ENCODE data around the gene GRM8. TPM values are rescaled to one million over a fixed set of nuclear protein-coding genes. Genes with fewer than 3 reads are reported as not detected.

The GRM8 gene
- total RNA-seq, 1 experiment from 2014 or later: not detected

DNA sequence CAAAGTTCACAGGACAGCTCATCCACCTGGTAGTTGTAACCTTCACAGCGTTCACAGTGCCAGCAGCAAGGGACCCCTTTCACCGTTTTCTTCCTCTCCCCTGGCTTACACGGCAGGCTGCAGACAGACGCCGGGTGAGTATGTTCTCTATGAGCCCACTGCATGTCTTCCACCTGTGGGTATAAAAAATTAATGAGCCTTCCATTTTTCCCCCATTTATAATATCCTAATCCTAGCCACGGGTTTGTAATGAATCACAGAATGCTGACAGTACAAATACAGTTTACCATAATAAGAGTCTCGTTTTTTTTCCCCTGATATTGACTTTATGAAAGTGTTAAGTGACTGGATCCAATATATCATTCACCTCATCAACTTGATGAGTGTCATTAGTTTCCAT lies 719.0 kb downstream of the GRM8 start:
- POLR2A ChIA-PET: no interaction called here
- H3K4me3 Mint-ChIP-seq (ENCODE audit: unreplicated experiment): no peak overlapping the region
- TF ChIP-seq, protein P1, sequence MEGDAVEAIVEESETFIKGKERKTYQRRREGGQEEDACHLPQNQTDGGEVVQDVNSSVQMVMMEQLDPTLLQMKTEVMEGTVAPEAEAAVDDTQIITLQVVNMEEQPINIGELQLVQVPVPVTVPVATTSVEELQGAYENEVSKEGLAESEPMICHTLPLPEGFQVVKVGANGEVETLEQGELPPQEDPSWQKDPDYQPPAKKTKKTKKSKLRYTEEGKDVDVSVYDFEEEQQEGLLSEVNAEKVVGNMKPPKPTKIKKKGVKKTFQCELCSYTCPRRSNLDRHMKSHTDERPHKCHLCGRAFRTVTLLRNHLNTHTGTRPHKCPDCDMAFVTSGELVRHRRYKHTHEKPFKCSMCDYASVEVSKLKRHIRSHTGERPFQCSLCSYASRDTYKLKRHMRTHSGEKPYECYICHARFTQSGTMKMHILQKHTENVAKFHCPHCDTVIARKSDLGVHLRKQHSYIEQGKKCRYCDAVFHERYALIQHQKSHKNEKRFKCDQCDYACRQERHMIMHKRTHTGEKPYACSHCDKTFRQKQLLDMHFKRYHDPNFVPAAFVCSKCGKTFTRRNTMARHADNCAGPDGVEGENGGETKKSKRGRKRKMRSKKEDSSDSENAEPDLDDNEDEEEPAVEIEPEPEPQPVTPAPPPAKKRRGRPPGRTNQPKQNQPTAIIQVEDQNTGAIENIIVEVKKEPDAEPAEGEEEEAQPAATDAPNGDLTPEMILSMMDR (IDR thresholded peaks at IDR 0.05; ENCODE audit: insufficient read depth in 1 of 2, low read depth in 1 of 2, low read length in 1 of 2, severe bottlenecking in 1 of 2, unreplicated experiment in 1 of 2): no peak
- no peaks in the 10 kb centered on the region for H3K36me3 Mint-ChIP-seq (ENCODE audit: insufficient read depth, unreplicated experiment)
- no peaks in the 10 kb centered on the region for H3K27me3 ChIP-seq (replicated peaks; ENCODE audit: control insufficient read depth, insufficient read depth, low read length)
- no peaks in the 10 kb centered on the region for H3K4me1 Mint-ChIP-seq (ENCODE audit: low read depth, unreplicated experiment)
- H3K27ac Mint-ChIP-seq (ENCODE audit: unreplicated experiment): no peak overlapping the region
- H3K27me3 Mint-ChIP-seq (ENCODE audit: insufficient read depth, unreplicated experiment): peaks cover 4% of the 10 kb centered on the region
- CTCF ChIA-PET: no interaction called here
- H3K36me3 ChIP-seq (ENCODE audit: control insufficient read depth, insufficient read depth, low read length): no peaks in the 10 kb centered on the region
- DNase-seq: no peak
- H3K9me3 Mint-ChIP-seq (ENCODE audit: unreplicated experiment): no peaks in the 10 kb centered on the region
- intact Hi-C loops (cut with micrococcal nuclease; ENCODE audit: unreplicated experiment): no loop called here
- no TSS peak for BruUV-seq (replicated peaks)
- no peaks in the 10 kb centered on the region for H3K4me1 ChIP-seq
- H3K9me3 ChIP-seq: no peaks in the 10 kb centered on the region
- H3K4me3 ChIP-seq (ENCODE audit: low read depth, low read length): no peak overlapping the region

DNA sequence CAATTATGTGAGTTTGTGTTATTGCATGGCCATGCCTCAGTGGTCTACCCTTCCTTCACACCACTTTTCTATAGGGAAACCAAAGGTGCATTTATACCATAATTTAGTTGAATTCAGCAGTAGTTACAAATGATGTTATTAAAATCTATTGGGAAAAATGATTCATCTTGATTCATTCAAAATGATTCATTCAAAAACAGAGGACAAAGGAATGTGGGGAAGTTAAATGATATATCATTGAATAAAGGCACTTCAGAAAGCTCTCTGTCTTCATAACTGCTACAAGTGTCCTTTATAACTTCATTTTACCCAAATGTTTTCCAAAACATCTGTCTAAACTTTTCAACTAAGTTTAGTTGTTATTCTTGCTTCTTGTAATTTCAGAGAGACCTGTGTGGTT lies 722.9 kb downstream of the GRM8 start:
- Histone ChIP-seq H3K4me3 (ENCODE audit: low read depth, low read length) (no peak overlapping the region), H3K4me1 (no peaks in the 10 kb centered on the region), H3K36me3 (ENCODE audit: control insufficient read depth, insufficient read depth, low read length) (no peaks in the 10 kb centered on the region), H3K27me3 (replicated peaks; ENCODE audit: control insufficient read depth, insufficient read depth, low read length) (no peaks in the 10 kb centered on the region), H3K9me3 (no peaks in the 10 kb centered on the region)
- H3K4me1 Mint-ChIP-seq (ENCODE audit: low read depth, unreplicated experiment): no peaks in the 10 kb centered on the region
- H3K4me3 Mint-ChIP-seq (ENCODE audit: unreplicated experiment): no peak overlapping the region
- ChIA-PET POLR2A (no interaction called here), CTCF (no interaction called here)
- no peak for DNase-seq
- no peaks in the 10 kb centered on the region for H3K9me3 Mint-ChIP-seq (ENCODE audit: unreplicated experiment)
- intact Hi-C loops (cut with micrococcal nuclease; ENCODE audit: unreplicated experiment): no loop called here
- no peaks in the 10 kb centered on the region for H3K36me3 Mint-ChIP-seq (ENCODE audit: insufficient read depth, unreplicated experiment)
- H3K27me3 Mint-ChIP-seq (ENCODE audit: insufficient read depth, unreplicated experiment): peaks cover 7% of the 10 kb centered on the region
- TF ChIP-seq, protein P1 (IDR thresholded peaks at IDR 0.05; ENCODE audit: insufficient read depth in 1 of 2, low read depth in 1 of 2, low read length in 1 of 2, severe bottlenecking in 1 of 2, unreplicated experiment in 1 of 2): no peak
- H3K27ac Mint-ChIP-seq (ENCODE audit: unreplicated experiment): no peak overlapping the region
- no TSS peak for BruUV-seq (replicated peaks)

DNA sequence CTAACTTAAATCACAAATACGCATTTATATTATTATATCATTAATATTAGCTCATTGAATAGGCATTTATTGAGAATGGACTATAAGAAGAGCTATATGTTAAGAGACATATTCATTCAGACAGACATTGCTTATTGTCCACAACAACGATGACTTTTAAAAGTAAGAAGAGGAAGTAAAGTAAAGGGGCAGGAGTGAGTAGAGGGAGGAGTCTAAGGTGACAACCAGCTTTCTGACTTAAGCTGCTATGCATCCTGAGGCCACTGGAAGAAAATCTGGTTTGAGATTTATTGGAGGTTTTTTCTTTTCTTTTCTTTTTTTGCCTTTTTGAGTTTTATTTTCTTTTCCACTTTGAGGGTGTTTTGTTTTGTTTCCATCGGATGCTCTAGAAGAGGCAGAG lies 723.5 kb downstream of the GRM8 start:
- no peaks in the 10 kb centered on the region for H3K36me3 Mint-ChIP-seq (ENCODE audit: insufficient read depth, unreplicated experiment)
- Histone ChIP-seq H3K4me3 (ENCODE audit: low read depth, low read length) (no peak overlapping the region), H3K9me3 (no peaks in the 10 kb centered on the region), H3K27me3 (replicated peaks; ENCODE audit: control insufficient read depth, insufficient read depth, low read length) (no peaks in the 10 kb centered on the region), H3K4me1 (no peaks in the 10 kb centered on the region), H3K36me3 (ENCODE audit: control insufficient read depth, insufficient read depth, low read length) (no peaks in the 10 kb centered on the region)
- TF ChIP-seq, protein P1 (IDR thresholded peaks at IDR 0.05; ENCODE audit: insufficient read depth in 1 of 2, low read depth in 1 of 2, low read length in 1 of 2, severe bottlenecking in 1 of 2, unreplicated experiment in 1 of 2): no peak
- H3K27me3 Mint-ChIP-seq (ENCODE audit: insufficient read depth, unreplicated experiment): peaks cover 7% of the 10 kb centered on the region
- BruUV-seq (replicated peaks): no TSS peak
- H3K4me1 Mint-ChIP-seq (ENCODE audit: low read depth, unreplicated experiment): no peaks in the 10 kb centered on the region
- no peaks in the 10 kb centered on the region for H3K9me3 Mint-ChIP-seq (ENCODE audit: unreplicated experiment)
- POLR2A ChIA-PET: no interaction called here
- intact Hi-C loops (cut with micrococcal nuclease; ENCODE audit: unreplicated experiment): no loop called here
- CTCF ChIA-PET: no interaction called here
- no peak overlapping the region for H3K27ac Mint-ChIP-seq (ENCODE audit: unreplicated experiment)
- no peak for DNase-seq
- H3K4me3 Mint-ChIP-seq (ENCODE audit: unreplicated experiment): no peak overlapping the region

All from Caco-2 (cell line).